ENCODE results near the gene SPRY4.

DNA sequence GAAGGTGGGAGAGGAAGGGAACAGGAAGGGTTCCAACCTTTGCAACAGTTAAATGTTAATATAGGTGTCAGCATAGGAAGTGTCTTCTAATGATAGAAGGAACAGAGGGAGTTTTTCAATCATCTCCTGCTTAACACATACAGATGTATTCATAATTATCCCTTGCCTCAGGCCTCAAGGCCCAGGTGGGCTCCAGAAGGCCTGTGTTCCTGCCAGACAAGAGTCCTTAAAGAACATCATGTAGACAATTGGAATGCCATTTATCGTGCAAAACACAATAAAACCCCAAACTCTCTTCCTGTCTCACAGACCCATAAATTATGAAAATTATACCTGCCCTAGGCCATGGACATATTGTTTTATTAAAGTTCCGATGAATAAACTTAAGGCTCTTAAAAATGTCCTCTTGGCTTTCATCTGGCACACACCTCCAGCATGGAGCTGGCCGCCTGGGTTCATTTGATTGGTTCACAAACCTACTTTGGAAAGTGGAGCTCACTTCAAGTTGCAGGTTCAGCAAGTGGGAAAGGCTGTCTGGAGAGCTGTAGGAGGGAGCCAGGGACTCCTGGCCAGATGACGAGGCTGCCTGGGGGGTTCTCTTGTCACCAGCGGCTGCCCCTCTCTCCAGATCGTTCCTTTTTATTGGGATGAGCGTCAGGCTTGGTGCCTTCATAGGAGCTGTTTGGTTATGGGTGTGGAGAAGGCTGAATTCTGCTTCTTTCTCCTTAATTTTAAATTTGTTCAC is 17.5 kb downstream of the SPRY4 start:
- TF ChIP-seq EZH2 (IDR thresholded peaks at IDR 0.05; ENCODE audit: insufficient read depth, poor library complexity, severe bottlenecking) (no peak), EZH2phosphoT487 (IDR thresholded peaks at IDR 0.05; ENCODE audit: insufficient read depth, low read depth) (no peak)

Data from GM23248 (cell line).